Ascending aorta (tissue), 2 donors: ENCODE data around the gene ZNF141. TPM values are rescaled to one million over a fixed set of nuclear protein-coding genes. Genes with fewer than 3 reads are reported as not detected.
"Not testable (repeated sequence)": the region's sequence is repeated elsewhere in the genome, so short reads cannot be mapped to it uniquely, and the experiment has no call there.

ENCODE experiments used
- DNase-seq, 2 donors: peaks; one replicate each; pipeline ENCODE4 v3.0.0-alpha.2; 2019; ENCODE audit warnings: low spot score in 2 of 2
- H3K27ac ChIP-seq, 2 donors: fragments of 200-600 bp; sonication (generic); one replicate each; pipeline ENCODE4 v1.5.1; 2016 to 2017; ENCODE audit warnings: mild to moderate bottlenecking in 1 of 2
- H3K27me3 ChIP-seq: fragments of 200-600 bp; sonication (generic); one replicate; pipeline ENCODE4 v1.5.1; 2017
- H3K36me3 ChIP-seq, 2 donors: fragments of 200-600 bp; sonication (generic); one replicate each; pipeline ENCODE4 v1.5.1; 2016
- H3K4me1 ChIP-seq, 2 donors: fragments of 200-600 bp; sonication (generic); one replicate each; pipeline ENCODE4 v1.5.1; 2016 to 2017; ENCODE audit warnings: mild to moderate bottlenecking in 1 of 2
- H3K4me3 ChIP-seq, 2 donors: fragments of 200-600 bp; sonication (generic); one replicate each; pipeline ENCODE4 v1.5.1; 2016 to 2017; ENCODE audit warnings: mild to moderate bottlenecking in 1 of 2
- H3K9me3 ChIP-seq, 2 donors: fragments of 200-600 bp; sonication (generic); one replicate each; pipeline ENCODE4 v1.5.1; 2016
- CTCF ChIP-seq, 3 experiments: fragments of 200-600 bp in 2 of 3; fragments of 450-650 bp in 1 of 3; sonication (generic) in 2 of 3; IDR thresholded peaks; one replicate each; pipeline ENCODE4 v1.5.1; 2016 to 2019; ENCODE audit warnings: antibody characterized with exemption in 3 of 3, mild to moderate bottlenecking in 1 of 3, moderate library complexity in 1 of 3
- intact Hi-C: fragments of 100-400 bp; cut with DNase I; formaldehyde crosslinking; loops from one replicate; pipeline ENCODE4 v1.15.1; 2023
- total RNA-seq: library from RNA; depleted of rRNA; stranded (reverse); fragments of >200 nt; gene quantifications from one replicate; pipeline ENCODE4 v1.1.0, GENCODE V29; 2016

Gene ZNF141
- total RNA-seq: 2.9 TPM

DNA sequence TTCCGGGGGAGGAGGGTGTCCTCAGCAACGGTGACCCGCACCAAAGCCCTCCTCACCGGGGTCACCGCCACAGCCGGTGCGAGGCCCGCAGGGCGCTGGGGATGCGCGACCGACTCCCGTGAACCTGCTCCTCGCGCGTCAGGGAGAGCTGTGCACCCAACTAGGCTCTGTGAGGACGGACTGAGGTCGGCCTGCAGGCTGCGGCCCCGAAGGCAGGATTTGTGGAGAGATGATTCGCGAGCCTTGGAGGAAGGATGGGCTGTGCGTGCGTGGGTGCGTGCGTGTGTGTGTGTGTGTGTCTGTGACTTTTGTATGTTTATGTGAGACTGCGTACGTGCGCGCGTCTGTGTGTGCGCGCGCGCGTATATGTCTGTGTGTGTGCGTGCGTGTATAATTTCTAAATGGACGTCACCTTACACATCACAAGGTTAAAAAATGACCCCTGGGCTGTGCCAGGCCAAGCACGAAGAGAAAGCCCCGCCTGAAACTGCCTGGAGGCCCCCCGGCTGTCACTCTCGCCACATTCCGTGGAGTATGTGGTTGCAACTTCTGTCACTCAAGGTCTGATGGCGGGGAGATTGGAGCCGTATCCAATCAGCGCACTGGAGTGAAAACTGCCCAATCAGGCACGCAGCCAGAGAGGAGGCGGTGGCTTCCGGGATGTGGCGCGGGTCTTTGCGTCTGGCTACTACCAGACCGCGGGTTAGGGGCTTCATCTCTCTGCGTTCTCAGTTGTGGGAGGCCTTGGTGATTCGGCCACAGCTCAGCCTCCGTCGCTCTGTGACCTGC lies at the start of gene ZNF141:
Gene ZNF141, plus strand, starts transcription at position 672 of the 789 bp plus-strand sequence. CDS start 170 bp downstream, outside the sequence.
- H3K4me3 ChIP-seq: peak within 1 kb of the TSS; percentile 84 to 100
- intact Hi-C loops: loop anchor here (1.0 to 5.0 kb wide), 6 partner anchors 162 to 1925 kb away; partner anchors contain the start of genes ATP5ME, MXD4, MYL5 and PCGF3
- peak; percentile 92 to 98 for DNase-seq
- no peak for TF ChIP-seq CTCF (IDR thresholded peaks at IDR 0.05)
- peaks cover 0 to 2% of the 10 kb centered on the region in 2 donors for H3K36me3 ChIP-seq
- peak within 1 kb of the TSS; percentile 94 to 95 for H3K27ac ChIP-seq
- H3K9me3 ChIP-seq: peaks cover 4 to 18% of the 10 kb centered on the region in 2 donors
- peaks cover 0 to 14% of the 10 kb centered on the region in 2 donors for H3K4me1 ChIP-seq
- H3K27me3 ChIP-seq: no peaks in the 10 kb centered on the region

DNA sequence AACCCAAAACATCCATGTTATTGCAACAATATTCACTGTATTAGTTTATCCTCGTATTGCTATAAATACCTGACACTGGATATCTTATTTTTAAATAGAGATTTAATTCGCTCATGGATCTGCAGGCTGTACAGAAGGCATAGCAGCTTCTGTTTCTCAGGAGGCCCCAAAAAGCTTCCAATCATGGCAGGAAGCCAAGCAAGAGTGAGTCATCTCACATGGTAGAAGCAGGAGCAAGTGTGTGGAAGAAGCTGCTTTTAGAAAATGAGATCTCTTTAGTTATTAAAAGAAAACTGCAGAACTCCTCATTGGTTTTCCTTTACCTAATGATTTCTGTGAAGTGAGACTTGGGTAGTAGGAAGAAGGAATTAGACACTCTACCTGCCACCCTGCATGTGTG lies 48.7 kb upstream of the ZNF141 start:
- H3K4me3 ChIP-seq: no peak overlapping the region
- H3K9me3 ChIP-seq: peaks cover 12 to 31% of the 10 kb centered on the region in 2 donors
- H3K27me3 ChIP-seq: no peaks in the 10 kb centered on the region
- H3K36me3 ChIP-seq: no peaks in the 10 kb centered on the region
- TF ChIP-seq CTCF (IDR thresholded peaks at IDR 0.05): no peak
- intact Hi-C loops: no loop called here
- H3K4me1 ChIP-seq: no peaks in the 10 kb centered on the region
- no peak overlapping the region for H3K27ac ChIP-seq
- DNase-seq: no peak

DNA sequence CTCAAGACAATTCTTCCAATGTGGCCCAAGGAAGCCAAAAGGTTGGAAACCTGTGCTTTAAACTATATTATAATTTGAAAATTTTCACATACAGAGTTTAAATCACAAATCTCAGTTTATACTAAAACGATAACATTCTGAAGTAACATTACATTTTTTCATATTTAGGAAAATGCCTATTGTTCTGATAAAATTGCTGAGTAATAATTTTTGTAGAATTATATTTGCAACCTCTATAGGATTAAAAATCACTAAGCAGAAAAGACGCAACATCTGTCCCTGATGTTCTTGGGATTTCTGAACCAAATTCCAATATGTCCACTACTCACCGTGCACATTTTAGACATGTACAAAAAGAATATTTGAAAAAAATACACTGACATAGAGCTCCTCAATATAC lies 42.9 kb upstream of the ZNF141 start:
- intact Hi-C loops: no loop called here
- no peak for DNase-seq
- no peak for TF ChIP-seq CTCF (IDR thresholded peaks at IDR 0.05)
- Histone ChIP-seq H3K4me1 (no peaks in the 10 kb centered on the region), H3K27me3 (no peaks in the 10 kb centered on the region), H3K9me3 (peaks cover 5 to 7% of the 10 kb centered on the region in 2 donors), H3K4me3 (no peak overlapping the region), H3K27ac (no peak overlapping the region), H3K36me3 (no peaks in the 10 kb centered on the region)

DNA sequence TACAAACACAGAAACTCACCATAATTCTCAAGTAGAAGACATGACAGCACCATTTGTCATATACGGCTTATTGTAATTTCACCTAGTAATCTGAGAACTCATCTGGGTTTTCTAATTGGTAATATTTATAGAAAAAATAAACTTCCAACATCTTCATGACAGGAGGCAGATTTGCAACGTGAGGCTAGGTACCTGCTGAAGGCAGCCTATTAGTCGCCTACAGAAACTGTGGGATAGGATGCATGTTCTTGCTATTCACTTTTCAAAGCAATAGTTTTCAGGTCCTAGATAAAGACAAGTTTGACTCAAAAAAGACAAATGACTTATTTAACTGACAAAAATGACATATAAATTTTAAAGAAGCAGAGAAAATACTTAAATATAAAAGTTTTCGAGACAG lies 35.2 kb upstream of the ZNF141 start:
- no peaks in the 10 kb centered on the region for H3K36me3 ChIP-seq
- no peak overlapping the region for H3K27ac ChIP-seq
- no peak for TF ChIP-seq CTCF (IDR thresholded peaks at IDR 0.05)
- intact Hi-C loops: no loop called here
- no peaks in the 10 kb centered on the region for H3K4me1 ChIP-seq
- peaks cover 0 to 6% of the 10 kb centered on the region in 2 donors for H3K9me3 ChIP-seq
- no peaks in the 10 kb centered on the region for H3K27me3 ChIP-seq
- no peak for DNase-seq
- H3K4me3 ChIP-seq: no peak overlapping the region

- H3K4me1 ChIP-seq, H3K27me3 ChIP-seq, H3K9me3 ChIP-seq, H3K36me3 ChIP-seq, intact Hi-C loops, H3K27ac ChIP-seq, DNase-seq: not testable (repeated sequence)
- H3K4me3 ChIP-seq: peak overlapping the region; percentile 35 to 62
Observed at GRCh38 chr4:304516-304915, 33.1 kb upstream of the ZNF141 start.

DNA sequence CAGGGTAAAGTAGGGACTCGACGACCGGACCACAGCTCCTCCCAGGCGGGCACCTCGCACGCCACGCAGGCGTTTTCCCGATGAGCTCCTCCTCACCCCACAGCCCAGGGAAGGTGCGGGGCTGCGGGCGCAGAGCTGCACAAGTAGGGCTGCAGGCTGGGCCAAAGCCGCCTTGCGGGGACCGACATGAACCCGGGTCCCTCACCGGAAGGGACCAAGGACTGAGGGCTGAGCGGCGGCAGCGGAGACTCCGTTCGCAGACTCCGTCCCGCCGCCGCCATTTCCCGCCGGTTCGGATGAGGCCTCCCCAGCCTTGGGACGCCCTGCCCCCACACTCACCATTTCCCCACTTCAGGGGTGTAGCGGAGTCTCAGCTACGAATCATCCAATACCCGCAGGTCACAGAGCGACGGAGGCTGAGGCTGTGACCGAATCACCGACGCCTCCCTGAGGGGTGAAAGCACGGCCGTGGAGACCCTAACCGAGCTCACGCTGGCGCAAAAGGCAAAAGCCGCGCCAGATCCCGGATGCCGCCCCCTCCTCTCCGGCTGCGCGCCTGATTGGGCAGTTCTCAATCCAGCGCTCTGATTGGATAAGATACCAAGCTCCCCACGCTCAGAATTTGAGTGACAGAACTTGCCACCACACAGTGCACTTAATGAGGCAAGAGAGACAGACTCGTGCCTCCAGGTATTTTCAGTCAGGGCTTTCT lies 32.5 kb upstream of the ZNF141 start, which contains the start of gene ZNF732:
Gene ZNF732, minus strand, starts transcription at position 506 of the 712 bp plus-strand sequence. Its CDS starts 164 bp downstream, at position 342.
- TF ChIP-seq CTCF (IDR thresholded peaks at IDR 0.05): no peak
- Histone ChIP-seq H3K27me3 (no peaks in the 10 kb centered on the region), H3K27ac (no peak within 1 kb of the TSS), H3K4me3 (peak within 1 kb of the TSS; percentile 35 to 62), H3K36me3 (no peaks in the 10 kb centered on the region), H3K4me1 (no peaks in the 10 kb centered on the region), H3K9me3 (peaks cover 4 to 6% of the 10 kb centered on the region in 2 donors)
- DNase-seq: no peak
- intact Hi-C loops: no loop called here
